WTC11 (cell line): Measurements from ENCODE around the gene SETD2. TPM values are rescaled to one million over a fixed set of nuclear protein-coding genes. Genes with fewer than 3 reads are reported as not detected.

Experiments used
- total RNA-seq: library from RNA; stranded (reverse); gene quantifications from 3 replicates; pipeline ENCODE4 v1.2.3, GENCODE V29; 2021

SETD2 gene
- total RNA-seq, 1 experiment from 2014 or later, result 39.8 TPM

Other genes starting within 250 kb of the SETD2 start
- 50.3 to 59.1 TPM (median 55.9 TPM) in 3 replicates for gene CCDC12, start 187.4 kb downstream of the SETD2 start, total RNA-seq
- gene NBEAL2, start 184.4 kb downstream of the SETD2 start, total RNA-seq, result 64.0 to 80.0 TPM (median 64.3 TPM) in 3 replicates
- 4.4 to 5.8 TPM (median 5.7 TPM) in 3 replicates for gene KIF9, start 118.7 kb upstream of the SETD2 start, total RNA-seq
- gene KLHL18, start 118.8 kb upstream of the SETD2 start, total RNA-seq, result 23.4 to 29.5 TPM (median 28.4 TPM) in 3 replicates
- 44.1 to 53.5 TPM (median 49.8 TPM) in 3 replicates for gene PTPN23, start 216.9 kb upstream of the SETD2 start, total RNA-seq